Measurements from ENCODE around the gene DEDD2. TPM values are rescaled to one million over a fixed set of nuclear protein-coding genes. Genes with fewer than 3 reads are reported as not detected.

Gene DEDD2
- total and polyA plus RNA-seq, 10 of the 15 experiments (the other 5 are each of a cell fraction or from before 2014, with no cell fraction given) = 2.5 to 24.7 (median 17.6) TPM

DNA sequence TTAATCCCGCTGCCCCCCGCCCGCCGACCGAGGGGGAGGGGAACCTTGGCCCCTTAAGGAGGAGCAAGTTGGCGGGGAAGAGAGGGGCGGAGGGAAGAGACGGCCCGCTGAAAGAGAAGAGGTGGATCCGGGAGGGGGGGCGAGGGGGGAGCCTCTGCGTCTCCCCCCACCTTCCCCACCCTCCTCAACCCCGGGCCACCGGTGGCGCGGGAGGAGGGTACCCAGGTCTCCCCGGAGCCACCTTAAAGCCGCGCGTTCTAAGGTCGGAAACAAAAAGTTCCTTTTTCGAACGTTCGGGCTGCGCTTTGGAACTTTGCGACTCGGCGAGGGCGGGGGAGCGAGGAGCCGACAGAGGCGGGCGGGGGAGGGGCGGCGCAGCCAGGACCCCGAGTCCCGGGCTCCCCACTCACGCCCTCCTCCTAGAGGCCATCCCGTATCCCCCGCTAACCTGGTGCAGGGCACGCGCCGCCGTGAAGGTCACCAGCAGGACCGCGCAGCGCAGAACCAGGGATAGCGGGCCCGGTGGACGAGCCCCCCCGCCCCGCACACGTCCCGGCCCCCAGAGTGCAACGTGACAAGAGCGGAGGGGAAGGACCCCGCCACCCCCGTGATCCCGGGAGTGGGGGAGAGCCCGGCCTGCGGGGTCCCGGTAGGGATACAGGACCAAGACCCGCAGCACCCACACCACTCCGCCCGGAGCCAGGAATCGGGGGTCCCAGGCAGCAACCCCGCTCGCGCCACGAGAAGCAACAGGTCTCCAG is 36.8 kb upstream of the DEDD2 start:
- no peaks in the 10 kb centered on the region for H4K20me1 ChIP-seq (ENCODE audit: control insufficient read depth, insufficient read depth)
- DNase-seq (ENCODE audit: low read depth, low spot score) (no peak), ATAC-seq (peak; percentile 50), FAIRE-seq (peak; percentile 77)
- in situ Hi-C loops (cut with MboI) (no loop called here), intact Hi-C loops (cut with micrococcal nuclease; ENCODE audit: unreplicated experiment) (no loop called here)
- ChIA-PET CTCF (no interaction called here), SMC1A (ENCODE audit: uncharacterized antibody, unreplicated experiment) (no interaction called here), POLR2A (no interaction called here), RAD21 (ENCODE audit: unreplicated experiment) (no interaction called here)
- WGBS (ENCODE audit: insufficient coverage, insufficient replicate concordance, low lambda C conversion rate, missing lambda C conversion rate) = 2% methylated on average over 39 of the region's 70 CpGs
- no peaks in the 10 kb centered on the region for H3K27me3 ChIP-seq (replicated peaks in 1 of 2; ENCODE audit: control insufficient read depth in 2 of 2, insufficient read depth in 2 of 2, low read length in 1 of 2)
- peaks cover 16% of the 10 kb centered on the region for H3K4me1 ChIP-seq (ENCODE audit: control insufficient read depth, insufficient read depth, low read length)
- H3K4me3 ChIP-seq = peak overlapping the region; percentile 99
- H3K4me2 ChIP-seq (ENCODE audit: control insufficient read depth, insufficient read depth) = peak overlapping the region; percentile 54
- peak overlapping the region; percentile 55 for H2AFZ ChIP-seq (ENCODE audit: control insufficient read depth, low read depth, low read length)
- peak overlapping the region; percentile 94 for H3K9ac ChIP-seq (ENCODE audit: control insufficient read depth, insufficient read depth, low read length)
- no peaks in the 10 kb centered on the region for H3K9me3 ChIP-seq (replicated peaks; ENCODE audit: control insufficient read depth, insufficient read depth, low read length)
- H3K27ac ChIP-seq (ENCODE audit: control insufficient read depth, insufficient read depth) = peak overlapping the region; percentile 94
- H3K36me3 ChIP-seq (ENCODE audit: control insufficient read depth in 2 of 2, insufficient read depth in 2 of 2, low read length in 1 of 2) = peaks cover 0 to 5% of the 10 kb centered on the region in 2 experiments; a peak in 2 of 4 replicates
- peaks cover 43% of the 10 kb centered on the region for H3K79me2 ChIP-seq (ENCODE audit: control insufficient read depth, insufficient read depth, low read length)
- TSS peak; percentile 65 for BruUV-seq (replicated peaks)
- TF ChIP-seq CHD2 (IDR thresholded peaks at IDR 0.05; ENCODE audit: borderline replicate concordance, low read depth, low read length) = 0 out of 2 replicates have a peak, but pooled peaks have one; percentile 41
- no peak for TF ChIP-seq NKRF (conservative IDR thresholded peaks at IDR 0.05)
- TF ChIP-seq NFIC (IDR thresholded peaks at IDR 0.05; ENCODE audit: low read depth, low read length) = no peak
- no peak for TF ChIP-seq ZNF24 (IDR thresholded peaks at IDR 0.05)
- TF ChIP-seq HDGF (IDR thresholded peaks at IDR 0.05) = peak; percentile 81; the same call in 1 of the 2 replicates
- TF ChIP-seq IKZF1 (conservative IDR thresholded peaks at IDR 0.05) = peak; percentile 52; the same call in 1 of the 2 replicates
- TF ChIP-seq SMAD1 (IDR thresholded peaks at IDR 0.05; ENCODE audit: low read depth, partially characterized antibody) = no peak
- TF ChIP-seq, protein P1, sequence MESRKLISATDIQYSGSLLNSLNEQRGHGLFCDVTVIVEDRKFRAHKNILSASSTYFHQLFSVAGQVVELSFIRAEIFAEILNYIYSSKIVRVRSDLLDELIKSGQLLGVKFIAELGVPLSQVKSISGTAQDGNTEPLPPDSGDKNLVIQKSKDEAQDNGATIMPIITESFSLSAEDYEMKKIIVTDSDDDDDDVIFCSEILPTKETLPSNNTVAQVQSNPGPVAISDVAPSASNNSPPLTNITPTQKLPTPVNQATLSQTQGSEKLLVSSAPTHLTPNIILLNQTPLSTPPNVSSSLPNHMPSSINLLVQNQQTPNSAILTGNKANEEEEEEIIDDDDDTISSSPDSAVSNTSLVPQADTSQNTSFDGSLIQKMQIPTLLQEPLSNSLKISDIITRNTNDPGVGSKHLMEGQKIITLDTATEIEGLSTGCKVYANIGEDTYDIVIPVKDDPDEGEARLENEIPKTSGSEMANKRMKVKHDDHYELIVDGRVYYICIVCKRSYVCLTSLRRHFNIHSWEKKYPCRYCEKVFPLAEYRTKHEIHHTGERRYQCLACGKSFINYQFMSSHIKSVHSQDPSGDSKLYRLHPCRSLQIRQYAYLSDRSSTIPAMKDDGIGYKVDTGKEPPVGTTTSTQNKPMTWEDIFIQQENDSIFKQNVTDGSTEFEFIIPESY (IDR thresholded peaks at IDR 0.05) = no peak
- no peak for TF ChIP-seq ZNF207 (IDR thresholded peaks at IDR 0.05; ENCODE audit: borderline replicate concordance)
- TF ChIP-seq LARP7 (IDR thresholded peaks at IDR 0.05) = no peak
- no peak; the same call in 1 of the 2 replicates for TF ChIP-seq POLR2A (IDR thresholded peaks at IDR 0.05; ENCODE audit: low read depth, low read length)
- TF ChIP-seq DPF2 (IDR thresholded peaks at IDR 0.05) = no peak
- no peak for TF ChIP-seq POU2F2 (IDR thresholded peaks at IDR 0.05; ENCODE audit: borderline replicate concordance, low read depth, low read length)
- no peak for TF ChIP-seq SMAD5 (IDR thresholded peaks at IDR 0.05; ENCODE audit: low read depth)
- no peak for TF ChIP-seq ZNF217 (IDR thresholded peaks at IDR 0.05)
- TF ChIP-seq HCFC1 (IDR thresholded peaks at IDR 0.05; ENCODE audit: low read length) = peak; percentile 28; the same call in 1 of the 2 replicates
- no peak for TF ChIP-seq USF1 (IDR thresholded peaks at IDR 0.05; ENCODE audit: borderline replicate concordance, extremely low read length, insufficient read depth, low read depth, low read length)
- TF ChIP-seq, protein P2, sequence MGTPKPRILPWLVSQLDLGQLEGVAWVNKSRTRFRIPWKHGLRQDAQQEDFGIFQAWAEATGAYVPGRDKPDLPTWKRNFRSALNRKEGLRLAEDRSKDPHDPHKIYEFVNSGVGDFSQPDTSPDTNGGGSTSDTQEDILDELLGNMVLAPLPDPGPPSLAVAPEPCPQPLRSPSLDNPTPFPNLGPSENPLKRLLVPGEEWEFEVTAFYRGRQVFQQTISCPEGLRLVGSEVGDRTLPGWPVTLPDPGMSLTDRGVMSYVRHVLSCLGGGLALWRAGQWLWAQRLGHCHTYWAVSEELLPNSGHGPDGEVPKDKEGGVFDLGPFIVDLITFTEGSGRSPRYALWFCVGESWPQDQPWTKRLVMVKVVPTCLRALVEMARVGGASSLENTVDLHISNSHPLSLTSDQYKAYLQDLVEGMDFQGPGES (IDR thresholded peaks at IDR 0.05) = no peak

Measured in GM12878 (cell line).